ENCODE data around the gene EXTL1.

EXTL1 gene

DNA sequence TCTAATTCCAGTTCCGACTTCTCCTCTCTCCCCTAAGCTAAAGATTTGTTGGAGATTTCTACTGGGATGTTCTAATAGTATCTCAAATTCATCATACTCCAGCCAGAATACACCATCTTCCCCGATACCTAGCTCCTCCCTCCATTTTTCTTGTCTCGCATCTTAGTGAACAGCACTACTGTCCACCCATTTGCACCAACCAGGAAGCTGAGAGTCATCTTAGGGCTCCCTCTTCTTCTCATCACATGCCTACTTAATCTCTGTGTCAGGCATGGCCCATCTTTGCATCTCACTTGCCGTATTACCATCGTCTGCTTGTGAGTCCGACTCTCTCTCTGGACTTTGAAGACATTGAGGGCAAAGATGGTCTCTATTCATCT, 49.4 kb downstream of the EXTL1 start:
- Histone ChIP-seq H3K36me3 (ENCODE audit: low read depth) (no peaks in the 10 kb centered on the region), H3K27me3 (ENCODE audit: insufficient read depth, poor library complexity, severe bottlenecking) (no peaks in the 10 kb centered on the region), H3K9me3 (ENCODE audit: severe bottlenecking) (no peaks in the 10 kb centered on the region), H3K4me1 (ENCODE audit: insufficient read depth, poor library complexity, severe bottlenecking) (no peaks in the 10 kb centered on the region), H3K4me3 (ENCODE audit: severe bottlenecking) (no peak overlapping the region), H3K27ac (ENCODE audit: poor library complexity, severe bottlenecking) (no peak overlapping the region)
- TF ChIP-seq CTCF (IDR thresholded peaks at IDR 0.05; ENCODE audit: poor library complexity, severe bottlenecking) = no peak
- no peak for DNase-seq (ENCODE audit: low spot score)
- ATAC-seq (ENCODE audit: low read depth) = no peak

GRCh38 chr1:26072305-26072704, 50.7 kb downstream of the EXTL1 start:
- no peaks in the 10 kb centered on the region for H3K9me3 ChIP-seq (ENCODE audit: severe bottlenecking)
- ATAC-seq (ENCODE audit: low read depth) = no peak
- no peak for DNase-seq (ENCODE audit: low spot score)
- no peaks in the 10 kb centered on the region for H3K4me1 ChIP-seq (ENCODE audit: insufficient read depth, poor library complexity, severe bottlenecking)
- TF ChIP-seq CTCF (IDR thresholded peaks at IDR 0.05; ENCODE audit: poor library complexity, severe bottlenecking) = no peak
- H3K4me3 ChIP-seq (ENCODE audit: severe bottlenecking) = no peak overlapping the region
- H3K27me3 ChIP-seq (ENCODE audit: insufficient read depth, poor library complexity, severe bottlenecking) = no peaks in the 10 kb centered on the region
- no peaks in the 10 kb centered on the region for H3K36me3 ChIP-seq (ENCODE audit: low read depth)
- no peak overlapping the region for H3K27ac ChIP-seq (ENCODE audit: poor library complexity, severe bottlenecking)

DNA sequence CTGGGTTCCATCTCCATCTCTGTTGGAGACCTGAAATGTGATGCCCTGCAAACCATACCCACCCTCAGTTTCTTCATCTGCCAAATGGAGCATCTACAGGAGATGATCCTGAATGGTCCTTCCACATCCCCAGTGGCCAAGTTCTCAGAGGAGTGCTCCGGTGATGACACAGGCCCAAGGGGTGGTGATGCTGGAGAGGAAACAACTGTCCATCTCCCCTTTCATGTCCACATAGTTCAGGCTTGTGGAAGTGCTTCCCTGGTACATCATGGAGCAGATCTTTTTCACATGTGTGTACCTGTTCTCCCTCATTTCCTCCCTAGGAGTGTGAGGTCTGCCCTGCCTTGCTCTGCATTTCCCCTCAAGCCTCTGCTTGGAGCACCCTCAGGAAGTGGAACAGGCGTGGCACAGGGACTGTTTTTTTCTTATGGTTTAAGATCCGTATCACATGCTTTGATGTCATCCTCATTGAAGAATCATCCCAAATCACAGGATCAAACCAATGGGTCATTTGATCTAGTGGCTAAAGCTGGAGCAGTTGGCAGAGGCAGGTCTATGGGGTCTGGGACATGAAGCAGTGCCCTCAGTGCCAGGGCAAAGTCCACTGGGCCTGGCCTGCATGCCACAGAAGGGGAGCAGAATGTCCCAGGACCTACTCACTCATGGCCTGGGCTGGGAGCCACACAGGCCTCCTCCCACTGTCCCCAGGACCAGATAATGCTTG, 54.0 kb downstream of the EXTL1 start:
- H3K4me3 ChIP-seq (ENCODE audit: severe bottlenecking) = no peak overlapping the region
- no peak for ATAC-seq (ENCODE audit: low read depth)
- H3K36me3 ChIP-seq (ENCODE audit: low read depth) = no peaks in the 10 kb centered on the region
- no peak for TF ChIP-seq CTCF (IDR thresholded peaks at IDR 0.05; ENCODE audit: poor library complexity, severe bottlenecking)
- H3K4me1 ChIP-seq (ENCODE audit: insufficient read depth, poor library complexity, severe bottlenecking) = no peaks in the 10 kb centered on the region
- no peaks in the 10 kb centered on the region for H3K9me3 ChIP-seq (ENCODE audit: severe bottlenecking)
- H3K27ac ChIP-seq (ENCODE audit: poor library complexity, severe bottlenecking) = no peak overlapping the region
- no peak for DNase-seq (ENCODE audit: low spot score)
- no peaks in the 10 kb centered on the region for H3K27me3 ChIP-seq (ENCODE audit: insufficient read depth, poor library complexity, severe bottlenecking)

DNA sequence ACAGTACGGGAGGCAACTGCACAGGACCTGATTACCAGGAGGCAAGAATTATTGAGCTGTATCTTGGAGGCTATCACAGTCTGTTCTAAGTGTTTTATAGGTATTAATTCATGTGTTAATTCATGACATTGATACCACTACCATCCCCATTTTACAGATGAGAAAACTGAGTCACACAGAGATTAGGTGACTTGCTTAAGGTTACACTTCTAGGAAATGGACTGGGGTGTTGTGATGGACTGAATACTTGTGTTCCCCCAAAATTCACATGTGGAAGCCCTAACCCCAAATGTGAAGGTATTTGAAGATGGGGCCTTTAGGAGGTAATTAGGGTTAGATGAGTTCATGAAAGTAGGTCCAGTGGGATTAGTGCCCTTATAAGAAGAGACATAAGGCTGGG, 55.9 kb downstream of the EXTL1 start:
- no peaks in the 10 kb centered on the region for H3K36me3 ChIP-seq (ENCODE audit: low read depth)
- ATAC-seq (ENCODE audit: low read depth) = no peak
- H3K9me3 ChIP-seq (ENCODE audit: severe bottlenecking) = no peaks in the 10 kb centered on the region
- DNase-seq (ENCODE audit: low spot score) = no peak
- no peak overlapping the region for H3K4me3 ChIP-seq (ENCODE audit: severe bottlenecking)
- no peak for TF ChIP-seq CTCF (IDR thresholded peaks at IDR 0.05; ENCODE audit: poor library complexity, severe bottlenecking)
- no peaks in the 10 kb centered on the region for H3K4me1 ChIP-seq (ENCODE audit: insufficient read depth, poor library complexity, severe bottlenecking)
- H3K27me3 ChIP-seq (ENCODE audit: insufficient read depth, poor library complexity, severe bottlenecking) = no peaks in the 10 kb centered on the region
- H3K27ac ChIP-seq (ENCODE audit: poor library complexity, severe bottlenecking) = no peak overlapping the region

All from RWPE2 (cell line).